PC-9 (cell line): ENCODE results near the gene ATL1. TPM values are rescaled to one million over a fixed set of nuclear protein-coding genes. Genes with fewer than 3 reads are reported as not detected.
"Not testable (repeated sequence)": the region's sequence is repeated elsewhere in the genome, so short reads cannot be mapped to it uniquely, and the experiment has no call there.

Experiments
- BruUV-seq: library from RNA; stranded (reverse); fragments of 400-500 nt; replicated peaks from 2 replicates; lab custom pipeline; 2021; lab: Mats Ljungman, UMichigan
- CTCF ChIA-PET: fragments of 300-600 bp; sonication (Branson Sonifier 250); formaldehyde crosslinking; loops from one replicate; lab custom pipeline; 2022; ENCODE audit warnings: antibody characterized with exemption; lab: Charles Lee
- POLR2A ChIA-PET: fragments of 300-600 bp; sonication (Branson Sonifier 250); formaldehyde crosslinking; loops from one replicate; lab custom pipeline; 2022; ENCODE audit warnings: antibody characterized with exemption; ENCODE audit not compliant: unreplicated experiment; lab: Charles Lee
- DNase-seq, 2 experiments: peaks; one replicate each; pipeline versions ENCODE4 v3.0.0 to v3.0.0-alpha.2; 2015 to 2022; ENCODE audit warnings: mixed read lengths in 1 of 2
- H2AFZ ChIP-seq: fragments of 200-600 bp; sonication (generic); 2 replicates; pipeline ENCODE4 v1.8.1; 2017; ENCODE audit warnings: antibody characterized with exemption
- H3F3A ChIP-seq: fragments of 200-600 bp; sonication (generic); 2 replicates; pipeline ENCODE4 v1.8.1; 2017; ENCODE audit warnings: antibody characterized with exemption, mild to moderate bottlenecking, low read depth; ENCODE audit not compliant: insufficient read depth
- H3K27ac ChIP-seq: fragments of 200-600 bp; sonication (generic); 2 replicates; pipeline ENCODE4 v1.6.1; 2016; ENCODE audit warnings: mixed run types
- H3K27me3 ChIP-seq: fragments of 200-600 bp; sonication (generic); 2 replicates; pipeline ENCODE4 v1.6.1; 2016; ENCODE audit warnings: low read depth, mixed run types; ENCODE audit not compliant: insufficient read depth
- H3K36me3 ChIP-seq: fragments of 200-600 bp; sonication (generic); 2 replicates; pipeline ENCODE4 v1.6.1; 2016; ENCODE audit warnings: low read depth, mixed run types
- H3K4me1 ChIP-seq: fragments of 200-600 bp; sonication (generic); replicated peaks from 2 replicates; pipeline ENCODE4 v1.6.1; 2016; ENCODE audit warnings: mixed run types; ENCODE audit not compliant: insufficient read depth
- H3K4me2 ChIP-seq: fragments of 200-600 bp; sonication (generic); 2 replicates; pipeline ENCODE4 v1.6.1; 2017; ENCODE audit warnings: mixed run types
- H3K4me3 ChIP-seq: fragments of 200-600 bp; sonication (generic); 2 replicates; pipeline ENCODE4 v1.6.1; 2016; ENCODE audit warnings: mixed run types
- H3K79me2 ChIP-seq: fragments of 200-600 bp; sonication (generic); 2 replicates; pipeline ENCODE4 v1.6.1; 2017; ENCODE audit warnings: low read depth, mixed run types
- H3K9me2 ChIP-seq: fragments of 200-600 bp; sonication (generic); 2 replicates; pipeline ENCODE4 v1.8.1; 2017; ENCODE audit warnings: mild to moderate bottlenecking; ENCODE audit not compliant: insufficient read depth
- H3K9me3 ChIP-seq: fragments of 200-600 bp; sonication (generic); 2 replicates; pipeline ENCODE4 v1.8.1; 2016; ENCODE audit warnings: low read depth; ENCODE audit not compliant: insufficient read depth
- H4K20me1 ChIP-seq: fragments of 200-600 bp; sonication (generic); 2 replicates; pipeline ENCODE4 v1.8.1; 2017; ENCODE audit not compliant: insufficient read depth
- EZH2 ChIP-seq: fragments of 200-600 bp; sonication (generic); IDR thresholded peaks from 2 replicates; pipeline ENCODE4 v1.8.0; 2017; ENCODE audit warnings: antibody characterized with exemption, low read depth
- intact Hi-C: fragments of 100-400 bp; cut with micrococcal nuclease; formaldehyde crosslinking; loops from one replicate; pipeline ENCODE4 v1.10.0; 2022; ENCODE audit not compliant: unreplicated experiment
- total RNA-seq: library from RNA; stranded (reverse); gene quantifications from 2 replicates; pipeline ENCODE4 v1.2.3, GENCODE V29; 2021
- TF ChIP-seq, protein P1 (sequence below): fragments of 200-600 bp; sonication (generic); conservative IDR thresholded peaks from 2 replicates; pipeline ENCODE4 v1.6.1; 2017; ENCODE audit warnings: mixed run types, antibody characterized with exemption, mild to moderate bottlenecking, moderate library complexity

Gene ATL1
- total RNA-seq, 1 experiment from 2014 or later = 4.3 TPM

DNA sequence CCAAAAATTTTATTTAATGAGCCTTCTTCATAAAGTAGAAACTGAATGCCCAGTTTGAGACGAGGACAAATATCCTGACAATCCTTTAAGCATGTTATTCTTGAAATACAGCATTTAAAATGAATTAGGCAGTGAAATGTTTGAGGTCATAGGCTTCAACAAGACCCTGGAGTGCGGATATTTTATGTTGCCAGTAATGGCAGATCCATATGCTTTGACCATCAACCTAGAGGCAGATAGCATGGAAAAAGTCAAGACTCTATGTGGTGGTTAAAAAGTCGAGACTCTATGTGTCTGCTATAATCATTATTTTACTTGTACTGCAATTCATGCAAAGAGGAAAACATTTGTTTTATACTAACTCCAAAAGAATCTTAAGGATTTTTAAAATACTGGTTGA is 25.5 kb upstream of the ATL1 start:
- TF ChIP-seq, protein P1, sequence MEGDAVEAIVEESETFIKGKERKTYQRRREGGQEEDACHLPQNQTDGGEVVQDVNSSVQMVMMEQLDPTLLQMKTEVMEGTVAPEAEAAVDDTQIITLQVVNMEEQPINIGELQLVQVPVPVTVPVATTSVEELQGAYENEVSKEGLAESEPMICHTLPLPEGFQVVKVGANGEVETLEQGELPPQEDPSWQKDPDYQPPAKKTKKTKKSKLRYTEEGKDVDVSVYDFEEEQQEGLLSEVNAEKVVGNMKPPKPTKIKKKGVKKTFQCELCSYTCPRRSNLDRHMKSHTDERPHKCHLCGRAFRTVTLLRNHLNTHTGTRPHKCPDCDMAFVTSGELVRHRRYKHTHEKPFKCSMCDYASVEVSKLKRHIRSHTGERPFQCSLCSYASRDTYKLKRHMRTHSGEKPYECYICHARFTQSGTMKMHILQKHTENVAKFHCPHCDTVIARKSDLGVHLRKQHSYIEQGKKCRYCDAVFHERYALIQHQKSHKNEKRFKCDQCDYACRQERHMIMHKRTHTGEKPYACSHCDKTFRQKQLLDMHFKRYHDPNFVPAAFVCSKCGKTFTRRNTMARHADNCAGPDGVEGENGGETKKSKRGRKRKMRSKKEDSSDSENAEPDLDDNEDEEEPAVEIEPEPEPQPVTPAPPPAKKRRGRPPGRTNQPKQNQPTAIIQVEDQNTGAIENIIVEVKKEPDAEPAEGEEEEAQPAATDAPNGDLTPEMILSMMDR = no peak
- TF ChIP-seq EZH2 = no peak
- H4K20me1 ChIP-seq = no peaks in the 10 kb centered on the region
- H3K27ac ChIP-seq = no peak overlapping the region
- H3K4me3 ChIP-seq = no peak overlapping the region
- H3F3A ChIP-seq = peaks cover 23% of the 10 kb centered on the region
- H3K9me3 ChIP-seq = no peaks in the 10 kb centered on the region
- no peaks in the 10 kb centered on the region for H3K9me2 ChIP-seq
- H2AFZ ChIP-seq = no peak overlapping the region
- CTCF ChIA-PET = no interaction called here
- H3K27me3 ChIP-seq = no peaks in the 10 kb centered on the region
- no peaks in the 10 kb centered on the region for H3K36me3 ChIP-seq
- no peak for DNase-seq
- peaks cover 32% of the 10 kb centered on the region for H3K4me1 ChIP-seq
- POLR2A ChIA-PET = no interaction called here
- H3K4me2 ChIP-seq = peak overlapping the region; percentile 91; the same call in 1 of the 2 replicates
- intact Hi-C loops = loop anchor here (5.0 kb wide), 3 partner anchors 87 to 532 kb away; partner anchors contain the start of gene VCPKMT
- BruUV-seq = no TSS peak
- peaks cover 28% of the 10 kb centered on the region for H3K79me2 ChIP-seq

DNA sequence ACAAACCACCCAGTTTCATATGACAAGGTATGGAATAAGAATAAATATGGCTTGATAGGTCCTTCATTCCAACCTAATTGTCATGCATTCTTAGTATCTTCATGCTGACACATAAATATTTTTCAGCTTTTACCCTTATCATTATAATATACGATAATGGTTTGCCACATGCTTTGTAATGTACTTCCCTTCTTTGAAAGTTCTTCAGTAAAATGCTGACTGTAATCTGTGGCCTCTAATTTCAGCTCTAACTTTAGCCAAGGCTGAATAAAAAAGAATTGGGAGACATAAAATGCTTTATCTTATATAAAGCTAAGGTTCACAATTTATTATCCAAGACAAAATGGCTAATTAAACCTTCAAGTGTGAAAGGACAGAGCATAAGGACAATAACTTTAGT is 24.9 kb upstream of the ATL1 start:
- TF ChIP-seq EZH2 = no peak
- TF ChIP-seq, protein P1 = no peak
- no peak overlapping the region for H2AFZ ChIP-seq
- intact Hi-C loops = loop anchor here (5.0 kb wide), 3 partner anchors 88 to 533 kb away; partner anchors contain the start of gene VCPKMT
- H3K4me2 ChIP-seq = no peak overlapping the region
- H3K4me1 ChIP-seq = peaks cover 26% of the 10 kb centered on the region
- H3F3A ChIP-seq = peaks cover 23% of the 10 kb centered on the region
- CTCF ChIA-PET = no interaction called here
- no peaks in the 10 kb centered on the region for H3K9me2 ChIP-seq
- POLR2A ChIA-PET = no interaction called here
- no TSS peak for BruUV-seq
- no peak overlapping the region for H3K4me3 ChIP-seq
- H4K20me1 ChIP-seq = no peaks in the 10 kb centered on the region
- H3K79me2 ChIP-seq = peaks cover 22% of the 10 kb centered on the region
- no peak for DNase-seq
- H3K9me3 ChIP-seq = no peaks in the 10 kb centered on the region
- H3K27me3 ChIP-seq = no peaks in the 10 kb centered on the region
- H3K36me3 ChIP-seq = no peaks in the 10 kb centered on the region
- no peak overlapping the region for H3K27ac ChIP-seq

DNA sequence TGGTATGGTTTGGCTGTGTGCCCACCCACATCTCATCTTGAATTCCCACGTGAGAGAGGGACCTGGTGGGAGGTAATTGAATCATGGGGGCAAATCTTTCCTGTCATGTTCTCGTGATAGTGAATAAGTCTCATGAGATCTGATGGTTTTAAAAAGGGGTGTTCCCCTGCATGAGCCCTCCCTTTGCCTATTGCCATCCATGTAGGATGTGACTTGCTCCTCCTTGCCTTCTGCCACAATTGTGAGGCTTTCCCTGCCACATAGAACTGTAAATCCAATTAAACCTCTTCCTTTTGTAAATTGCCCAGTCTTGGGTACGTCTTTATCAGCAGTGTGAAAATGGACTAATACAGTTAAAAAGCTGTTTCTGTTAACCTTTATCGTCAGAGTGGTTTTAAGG is 21.9 kb upstream of the ATL1 start:
- intact Hi-C loops, H3K4me3 ChIP-seq, H3K27me3 ChIP-seq, H3K36me3 ChIP-seq, H4K20me1 ChIP-seq, H2AFZ ChIP-seq, H3K4me2 ChIP-seq, BruUV-seq, H3K9me2 ChIP-seq, POLR2A ChIA-PET, H3K9me3 ChIP-seq, H3K27ac ChIP-seq, DNase-seq, CTCF ChIA-PET, H3K79me2 ChIP-seq: not testable (repeated sequence)
- H3F3A ChIP-seq = peaks cover 12% of the 10 kb centered on the region
- peaks cover 14% of the 10 kb centered on the region for H3K4me1 ChIP-seq

DNA sequence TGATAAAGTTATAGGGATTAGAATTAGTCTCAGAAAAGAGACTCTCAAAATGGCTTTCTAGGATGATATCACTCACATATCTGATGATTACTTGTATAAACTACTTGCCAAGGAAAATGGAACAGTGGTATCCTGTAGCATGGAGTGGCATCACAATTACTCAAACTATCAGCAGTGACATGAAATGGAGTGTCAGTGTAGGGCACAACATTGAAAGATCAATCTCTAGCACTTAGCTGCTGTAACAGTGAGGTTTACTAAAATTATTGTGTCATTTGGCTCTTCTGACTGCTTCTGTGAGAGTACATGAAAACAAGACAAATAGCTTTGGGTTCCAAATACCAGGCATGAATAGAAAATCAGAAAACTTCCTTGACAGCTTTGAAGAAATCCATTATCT is 20.9 kb upstream of the ATL1 start:
- Histone ChIP-seq H4K20me1 (no peaks in the 10 kb centered on the region), H3K36me3 (no peaks in the 10 kb centered on the region), H3K27me3 (no peaks in the 10 kb centered on the region), H3K79me2 (no peaks in the 10 kb centered on the region), H3K9me2 (no peaks in the 10 kb centered on the region), H3K4me3 (no peak overlapping the region), H3K4me1 (peaks cover 4% of the 10 kb centered on the region), H2AFZ (no peak overlapping the region), H3K4me2 (no peak overlapping the region), H3F3A (peaks cover 2% of the 10 kb centered on the region; the same call in 1 of the 2 replicates), H3K27ac (no peak overlapping the region), H3K9me3 (no peaks in the 10 kb centered on the region; the same call in 1 of the 2 replicates)
- intact Hi-C loops = no loop called here
- POLR2A ChIA-PET = no interaction called here
- DNase-seq = no peak
- TF ChIP-seq, protein P1 = no peak
- no peak for TF ChIP-seq EZH2
- BruUV-seq = no TSS peak
- CTCF ChIA-PET = no interaction called here
